Right lung (tissue), 5 donors: ENCODE results near the gene MTUS2. TPM values are rescaled to one million over a fixed set of nuclear protein-coding genes. Genes with fewer than 3 reads are reported as not detected.
A peak's percentile ranks its signal among the peaks of the same experiment; 100 is the strongest.

Experiments
- DNase-seq, 2 donors: peaks; one replicate each; pipeline ENCODE4 v3.0.0-alpha.2; 2013
- polyA plus RNA-seq, 5 donors: library from polyadenylated mRNA; unstranded; fragments of 120-200 nt; gene quantifications; one replicate each; pipeline versions ENCODE4 v1.2.1 to v1.2.3, GENCODE V29; 2013; ENCODE audit warnings: inconsistent platforms in 1 of 5, low replicate concordance in 1 of 5; ENCODE audit not compliant: insufficient read length in 5 of 5, insufficient read depth in 1 of 5

The MTUS2 gene
- polyA plus RNA-seq, 5 donors = 0.19 to 1.6 (median 0.31) TPM

- no peak for DNase-seq
Measured at GRCh38 chr13:28856287-28856686, 36.1 kb downstream of the MTUS2 start.

DNA sequence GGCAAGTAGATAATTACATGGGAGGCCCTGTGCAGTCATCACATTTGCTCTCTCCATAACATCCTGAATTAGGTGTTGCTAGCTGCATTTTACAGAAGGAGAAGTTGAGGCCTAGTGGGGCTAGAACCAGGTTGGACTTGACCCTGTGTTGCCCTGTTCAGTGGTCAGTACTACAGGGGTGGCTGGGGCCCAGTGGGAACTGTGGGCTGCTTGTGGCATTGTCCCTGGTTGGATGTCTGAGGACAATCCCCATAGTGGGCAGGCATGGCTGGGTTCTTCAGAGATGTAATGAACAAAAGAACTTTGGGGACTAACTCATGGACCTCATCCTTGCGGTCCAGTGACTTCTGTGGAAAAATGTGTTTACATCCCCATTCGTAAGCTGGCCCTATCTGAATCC lies 38.9 kb downstream of the MTUS2 start:
- no peak for DNase-seq

DNA sequence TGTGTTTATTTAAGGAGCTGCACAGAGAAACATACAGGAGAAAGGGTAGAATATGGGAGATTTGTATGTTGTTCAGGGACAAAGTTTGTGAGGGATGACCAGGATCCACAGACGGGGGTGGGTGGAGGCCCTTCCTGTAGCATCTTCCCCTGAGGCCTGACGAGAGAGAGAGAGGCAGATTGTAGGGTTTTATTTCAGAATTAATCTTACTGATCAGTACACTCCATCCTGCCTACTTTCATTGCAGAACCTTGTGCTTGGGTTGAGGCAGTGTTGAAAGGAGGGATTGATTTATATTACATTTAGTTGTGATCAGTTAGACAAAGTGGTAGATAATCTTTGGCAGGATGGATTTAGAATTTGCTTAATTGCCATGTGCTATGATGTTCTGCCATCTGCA lies 39.6 kb downstream of the MTUS2 start:
- no peak for DNase-seq

GRCh38 chr13:28864544-28864943 lies 44.4 kb downstream of the MTUS2 start:
- DNase-seq = no peak

GRCh38 chr13:28865149-28865744 lies 45.1 kb downstream of the MTUS2 start:
- DNase-seq = no peak

GRCh38 chr13:28865951-28866350 lies 45.8 kb downstream of the MTUS2 start:
- no peak for DNase-seq

- DNase-seq = no peak
Measured at GRCh38 chr13:28866932-28867331, 46.8 kb downstream of the MTUS2 start.

DNA sequence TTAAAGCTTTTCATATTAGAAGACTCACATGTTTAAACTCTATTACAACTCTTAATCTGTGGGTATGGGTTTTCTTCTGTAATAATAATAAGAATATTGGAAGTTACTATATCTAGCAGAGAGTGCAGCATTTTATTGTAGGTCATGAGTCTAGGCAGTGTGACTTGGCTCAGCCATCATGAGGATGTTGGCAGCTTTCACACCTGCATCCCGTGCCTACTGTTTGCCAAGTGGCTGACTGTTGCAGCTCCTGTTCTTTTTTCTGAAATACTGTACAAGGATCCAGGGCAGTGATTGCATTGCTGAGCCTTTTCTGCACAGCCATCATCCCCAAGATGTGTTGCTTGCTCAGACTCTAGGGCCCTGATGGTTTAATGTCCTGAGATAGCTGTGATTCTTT lies 47.4 kb downstream of the MTUS2 start:
- no peak for DNase-seq

GRCh38 chr13:28872427-28873176 lies 52.5 kb downstream of the MTUS2 start:
- no peak for DNase-seq

GRCh38 chr13:28875846-28876615 lies 55.9 kb downstream of the MTUS2 start:
- DNase-seq = no peak

DNA sequence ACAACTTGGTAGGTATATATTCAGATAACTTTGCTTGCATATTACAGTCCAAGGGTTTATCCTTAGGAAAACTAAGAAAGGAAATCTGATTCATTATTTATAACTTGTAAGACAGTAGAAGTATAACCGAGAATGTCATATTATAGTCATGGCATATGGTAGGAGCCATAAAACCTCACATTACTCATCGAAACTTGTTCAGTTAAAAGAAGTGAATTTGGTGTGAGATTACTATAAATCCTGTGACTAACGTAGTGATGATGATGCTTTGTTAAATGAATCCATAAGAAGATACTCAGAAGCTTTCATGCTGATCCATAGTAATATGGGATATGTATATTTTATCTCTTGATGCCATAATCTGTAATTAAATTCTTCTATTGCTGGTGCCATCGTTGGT lies 57.3 kb downstream of the MTUS2 start:
- no peak for DNase-seq

- DNase-seq = peak in 1 of 2 donors; percentile 6
Measured at GRCh38 chr13:28885181-28885580, 65.0 kb downstream of the MTUS2 start.

DNA sequence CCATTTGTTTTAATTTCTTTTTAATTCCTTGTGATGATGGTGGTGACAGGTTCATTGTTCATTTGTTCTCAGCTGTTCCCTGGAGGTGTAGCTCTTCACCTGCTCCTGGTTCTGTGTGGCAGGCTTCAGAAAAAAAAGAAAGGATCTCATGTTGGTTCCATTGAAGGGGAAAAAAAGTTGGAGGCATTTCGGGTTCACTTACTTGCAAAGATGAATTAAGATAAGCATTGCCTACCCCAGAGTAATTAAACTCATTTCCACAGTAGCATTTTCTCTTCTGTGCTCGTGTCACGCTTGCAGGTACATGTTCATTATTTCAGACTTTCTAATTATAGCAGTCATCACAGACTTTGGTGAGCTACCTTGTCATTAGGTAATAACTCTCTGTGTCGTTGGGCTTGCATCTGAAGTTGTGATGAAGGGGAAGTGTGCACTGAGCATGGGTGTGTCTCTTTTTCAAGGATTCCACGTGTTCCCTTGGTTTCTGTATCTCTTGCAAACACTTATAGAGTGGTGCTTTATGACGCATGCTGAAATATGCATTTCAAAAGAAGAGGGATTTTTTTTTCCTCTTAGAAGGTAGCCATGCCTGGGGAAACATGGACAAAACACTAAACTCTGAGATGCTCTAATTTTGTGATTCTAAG lies 69.1 kb downstream of the MTUS2 start:
- DNase-seq = no peak

- DNase-seq = no peak
Measured at GRCh38 chr13:28890712-28891111, 70.6 kb downstream of the MTUS2 start.

DNA sequence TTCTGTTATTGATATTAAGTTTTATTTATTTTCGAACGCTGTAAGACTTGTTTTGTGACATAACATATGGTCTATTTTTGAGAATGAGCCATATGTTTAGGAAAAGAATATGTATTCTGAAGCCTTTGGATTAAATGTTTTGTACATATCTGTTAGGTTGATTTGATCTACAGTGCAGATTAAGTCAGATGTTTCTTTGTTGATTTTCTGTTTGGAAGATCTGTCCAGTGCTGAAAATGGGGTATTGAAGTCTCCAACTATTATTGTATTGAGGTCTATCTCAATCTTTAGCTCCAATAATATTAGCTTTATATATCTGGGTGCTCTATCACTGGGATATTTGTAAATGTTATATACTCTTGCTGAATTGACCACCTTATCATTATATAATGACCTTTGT lies 97.9 kb downstream of the MTUS2 start:
- DNase-seq = no peak

- no peak for DNase-seq
Measured at GRCh38 chr13:28922341-28922740, 102.2 kb downstream of the MTUS2 start.

DNA sequence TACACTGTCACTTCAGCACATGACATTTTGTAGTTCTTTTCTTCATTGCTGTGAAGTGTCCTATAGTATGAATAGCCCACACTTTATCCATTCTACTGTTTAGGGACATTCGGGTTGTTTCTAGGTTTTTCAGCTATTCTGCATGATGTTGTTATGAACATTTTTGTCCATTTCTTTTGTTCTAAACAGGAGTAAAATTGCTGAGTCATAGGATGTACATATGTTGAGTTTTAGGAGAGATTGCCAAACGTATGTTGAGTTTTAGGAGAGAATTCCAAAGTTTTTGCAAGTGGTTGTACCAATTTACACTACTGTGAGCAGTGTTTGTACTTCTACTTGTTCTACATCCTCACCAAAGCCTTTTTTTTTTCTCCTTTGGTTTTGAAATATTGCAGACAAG lies 115.0 kb downstream of the MTUS2 start:
- DNase-seq = no peak

- no peak for DNase-seq
Measured at GRCh38 chr13:28942906-28943305, 122.8 kb downstream of the MTUS2 start.

GRCh38 chr13:28953714-28954418 lies 133.7 kb downstream of the MTUS2 start:
- DNase-seq = no peak

GRCh38 chr13:28954419-28954725 lies 134.2 kb downstream of the MTUS2 start:
- no peak for DNase-seq

GRCh38 chr13:28954810-28955209 lies 134.7 kb downstream of the MTUS2 start:
- DNase-seq = no peak
